Esophagus muscularis mucosa (tissue), 4 donors: Measurements from ENCODE around the gene FAM186B. TPM values are rescaled to one million over a fixed set of nuclear protein-coding genes. Genes with fewer than 3 reads are reported as not detected.
A peak's percentile ranks its signal among the peaks of the same experiment; 100 is the strongest.

Experiments used
- DNase-seq: peaks from one replicate; pipeline ENCODE4 v3.0.0-alpha.2; 2017; ENCODE audit errors: extremely low spot score
- H3K27ac ChIP-seq, 4 donors: fragments of 200-600 bp; sonication (generic); replicated peaks in 1 of 4; 1 replicate in 3 of 4; 2 replicates in 1 of 4; pipeline ENCODE4 v1.5.1; 2016 to 2019; ENCODE audit warnings: mild to moderate bottlenecking in 1 of 4
- H3K27me3 ChIP-seq, 4 donors: fragments of 200-600 bp; sonication (generic); one replicate each; pipeline versions ENCODE4 v1.5.1 to v1.6.0; 2016 to 2019
- H3K36me3 ChIP-seq, 4 donors: fragments of 200-600 bp; sonication (generic); one replicate each; pipeline ENCODE4 v1.5.1; 2016 to 2019
- H3K4me1 ChIP-seq, 4 donors: fragments of 200-600 bp; sonication (generic); one replicate each; pipeline ENCODE4 v1.5.1; 2016 to 2019
- H3K4me3 ChIP-seq, 4 donors: fragments of 200-600 bp; sonication (generic); 1 replicate in 2 of 4; 2 replicates in 2 of 4; pipeline ENCODE4 v1.5.1; 2016 to 2019; ENCODE audit warnings: mild to moderate bottlenecking in 4 of 4, moderate library complexity in 1 of 4
- H3K9me3 ChIP-seq, 4 donors: fragments of 200-600 bp; sonication (generic); 1 replicate in 3 of 4; 2 replicates in 1 of 4; pipeline ENCODE4 v1.5.1; 2016 to 2019
- EP300 ChIP-seq: sonication (generic); formaldehyde crosslinking; IDR thresholded peaks from one replicate; pipeline ENCODE4 v1.6.1; 2017; ENCODE audit warnings: antibody characterized with exemption
- POLR2A ChIP-seq: fragments of 450-650 bp; IDR thresholded peaks from one replicate; pipeline ENCODE4 v1.6.1; 2017; ENCODE audit warnings: antibody characterized with exemption, moderate library complexity, mild to moderate bottlenecking, low read depth
- POLR2AphosphoS5 ChIP-seq, 2 donors: sonication (generic); formaldehyde crosslinking; IDR thresholded peaks; one replicate each; pipeline ENCODE4 v1.6.1; 2017; ENCODE audit warnings: antibody characterized with exemption in 2 of 2
- WGBS: methylation state at CpG from one replicate; pipeline ENCODE4 v1.1.5; 2018; 5-methylcytosine and 5-hydroxymethylcytosine counted together
- intact Hi-C: fragments of 100-400 bp; cut with DNase I; formaldehyde crosslinking; loops from one replicate; pipeline ENCODE4 v1.15.1; 2023
- total RNA-seq, 4 donors: library from RNA; depleted of rRNA; stranded (reverse); fragments of >200 nt; gene quantifications; one replicate each; pipeline versions ENCODE4 v1.1.0 to v1.2.1, GENCODE V29; 2016
- TF ChIP-seq, protein P1 (sequence below), 3 experiments: fragments of 200-600 bp in 2 of 3; fragments of 450-650 bp in 1 of 3; sonication (generic) in 2 of 3; IDR thresholded peaks; one replicate each; pipeline ENCODE4 v1.5.1; 2017 to 2019; ENCODE audit warnings: antibody characterized with exemption in 3 of 3, mild to moderate bottlenecking in 2 of 3, moderate library complexity in 1 of 3

Gene FAM186B
- total RNA-seq, 4 donors from 2014 or later = under 0.01 to 0.46 (median 0.21) TPM

DNA sequence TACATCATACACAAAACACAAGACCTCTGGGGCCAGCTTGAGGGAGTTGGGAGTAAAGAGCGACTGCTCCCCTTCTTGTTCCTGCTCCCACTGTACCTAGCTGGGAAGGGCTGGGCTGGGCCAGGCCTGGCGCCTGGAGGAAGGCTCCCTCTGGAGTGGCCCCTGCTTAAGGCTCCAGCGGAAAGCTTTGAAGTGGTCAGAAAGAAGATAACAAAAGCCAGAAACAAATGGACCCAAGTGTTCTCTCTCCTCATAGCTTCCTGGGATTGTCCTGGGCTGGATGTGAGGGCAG is 43.2 kb upstream of the FAM186B start:
- Histone ChIP-seq H3K36me3 (peaks cover 12 to 95% (median 90%) of the 10 kb centered on the region in 4 donors), H3K4me3 (no peak overlapping the region), H3K9me3 (no peaks in the 10 kb centered on the region), H3K4me1 (peaks cover 29 to 45% (median 37%) of the 10 kb centered on the region in 4 donors), H3K27ac (no peak overlapping the region), H3K27me3 (no peaks in the 10 kb centered on the region)
- intact Hi-C loops = no loop called here
- DNase-seq = no peak
- TF ChIP-seq, protein P1, sequence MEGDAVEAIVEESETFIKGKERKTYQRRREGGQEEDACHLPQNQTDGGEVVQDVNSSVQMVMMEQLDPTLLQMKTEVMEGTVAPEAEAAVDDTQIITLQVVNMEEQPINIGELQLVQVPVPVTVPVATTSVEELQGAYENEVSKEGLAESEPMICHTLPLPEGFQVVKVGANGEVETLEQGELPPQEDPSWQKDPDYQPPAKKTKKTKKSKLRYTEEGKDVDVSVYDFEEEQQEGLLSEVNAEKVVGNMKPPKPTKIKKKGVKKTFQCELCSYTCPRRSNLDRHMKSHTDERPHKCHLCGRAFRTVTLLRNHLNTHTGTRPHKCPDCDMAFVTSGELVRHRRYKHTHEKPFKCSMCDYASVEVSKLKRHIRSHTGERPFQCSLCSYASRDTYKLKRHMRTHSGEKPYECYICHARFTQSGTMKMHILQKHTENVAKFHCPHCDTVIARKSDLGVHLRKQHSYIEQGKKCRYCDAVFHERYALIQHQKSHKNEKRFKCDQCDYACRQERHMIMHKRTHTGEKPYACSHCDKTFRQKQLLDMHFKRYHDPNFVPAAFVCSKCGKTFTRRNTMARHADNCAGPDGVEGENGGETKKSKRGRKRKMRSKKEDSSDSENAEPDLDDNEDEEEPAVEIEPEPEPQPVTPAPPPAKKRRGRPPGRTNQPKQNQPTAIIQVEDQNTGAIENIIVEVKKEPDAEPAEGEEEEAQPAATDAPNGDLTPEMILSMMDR (IDR thresholded peaks at IDR 0.05) = no peak
- no peak for TF ChIP-seq POLR2AphosphoS5 (IDR thresholded peaks at IDR 0.05)
- no peak for TF ChIP-seq EP300
- TF ChIP-seq POLR2A = no peak
- 75% methylated on average over 3 of the region's 3 CpGs for WGBS

DNA sequence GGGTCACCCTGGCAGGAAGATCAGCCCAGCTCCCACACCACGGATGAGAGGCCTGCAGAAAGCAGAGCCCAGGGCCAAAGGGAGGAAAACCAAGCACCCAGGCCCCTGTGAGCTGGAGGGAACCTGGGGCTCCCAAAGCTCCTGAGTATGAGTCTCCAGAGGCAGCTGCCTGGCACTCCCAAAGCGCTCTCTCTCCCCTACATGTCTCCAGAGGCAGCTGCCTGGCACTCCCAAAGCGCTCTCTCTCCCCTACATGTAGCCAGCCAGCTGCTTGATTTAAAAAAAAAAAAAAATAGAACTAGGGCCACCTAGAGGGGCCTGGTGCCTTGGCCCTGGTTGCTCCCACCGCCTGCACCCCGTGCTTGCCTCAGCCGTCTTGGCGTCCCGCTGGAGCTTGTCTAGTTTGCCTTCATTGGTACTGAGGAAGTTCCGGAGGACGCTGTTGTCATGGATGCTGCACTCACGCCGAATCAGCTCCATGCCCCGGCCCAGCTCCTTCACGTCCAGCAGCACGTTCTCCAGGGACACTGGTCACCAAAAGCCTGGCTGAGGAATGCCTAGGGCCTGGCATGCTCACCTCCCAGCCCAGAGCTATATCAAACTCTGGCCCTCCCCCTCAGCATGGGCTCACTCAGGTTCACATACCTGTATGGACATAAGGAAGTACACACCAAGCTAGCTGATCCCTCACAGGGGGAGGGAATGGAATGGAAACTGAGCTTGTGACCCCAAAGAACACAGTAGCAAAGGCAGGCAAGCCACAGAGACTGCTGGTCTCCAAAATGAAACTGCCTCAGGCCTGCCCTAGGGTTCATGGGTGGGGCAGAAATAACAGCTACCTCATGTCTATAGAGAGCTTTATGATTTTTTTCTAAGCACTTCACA is 42.6 kb upstream of the FAM186B start:
- H3K9me3 ChIP-seq = no peaks in the 10 kb centered on the region
- intact Hi-C loops = no loop called here
- H3K27ac ChIP-seq = peak overlapping the region in 3 of 4 donors; percentile 20 to 53 (median 51)
- TF ChIP-seq POLR2A (no peak), EP300 (no peak), POLR2AphosphoS5 (IDR thresholded peaks at IDR 0.05) (no peak)
- TF ChIP-seq, protein P1 (IDR thresholded peaks at IDR 0.05) = no peak
- no peaks in the 10 kb centered on the region for H3K27me3 ChIP-seq
- 83% methylated on average over 15 of the region's 15 CpGs for WGBS
- DNase-seq = no peak
- H3K4me1 ChIP-seq = peaks cover 29 to 45% (median 37%) of the 10 kb centered on the region in 4 donors
- peaks cover 13 to 95% (median 90%) of the 10 kb centered on the region in 4 donors for H3K36me3 ChIP-seq
- H3K4me3 ChIP-seq = no peak overlapping the region

DNA sequence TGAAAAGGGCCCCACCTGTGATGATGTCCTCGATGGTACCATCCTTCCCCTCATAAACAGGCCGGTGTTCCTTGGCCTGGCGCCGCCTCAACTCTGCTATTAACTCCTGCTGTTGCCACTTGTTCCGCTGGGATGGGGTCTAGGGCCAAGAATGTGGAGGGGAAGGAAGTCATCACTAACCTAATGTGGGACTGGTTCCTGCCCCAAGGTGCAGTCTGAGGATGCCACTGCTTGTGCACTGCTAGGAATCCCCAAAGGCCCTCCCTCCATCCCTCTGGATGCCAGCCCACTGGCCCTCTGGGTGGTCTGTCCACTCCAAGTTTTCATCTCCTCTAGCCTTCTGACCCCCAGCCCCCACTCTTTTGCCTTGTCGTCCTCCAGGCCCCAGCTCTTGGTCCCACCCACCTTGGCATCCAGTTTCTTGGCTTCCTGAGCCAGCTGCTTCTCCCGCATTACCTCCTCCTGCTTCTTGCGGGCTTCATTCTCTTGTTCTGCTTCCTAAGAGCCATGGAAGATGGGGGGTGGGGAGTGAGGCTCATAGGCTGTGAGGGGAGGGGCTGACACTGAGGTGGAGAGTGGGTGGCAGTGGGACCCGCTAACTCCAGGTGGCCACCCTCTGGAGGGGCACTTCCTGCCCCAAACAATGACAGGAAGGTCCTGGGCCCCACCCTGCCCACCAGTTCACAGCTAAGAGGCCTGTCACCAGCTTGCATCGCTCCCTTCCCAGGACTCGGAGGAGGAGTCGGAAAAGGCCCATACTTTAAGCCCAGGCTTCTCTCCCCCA is 41.6 kb upstream of the FAM186B start:
- 61% methylated on average over 7 of the region's 12 CpGs for WGBS
- Histone ChIP-seq H3K36me3 (peaks cover 13 to 96% (median 94%) of the 10 kb centered on the region in 4 donors), H3K4me1 (peaks cover 29 to 45% (median 37%) of the 10 kb centered on the region in 4 donors), H3K4me3 (no peak overlapping the region), H3K9me3 (no peaks in the 10 kb centered on the region), H3K27ac (peak overlapping the region in 3 of 4 donors; percentile 13 to 53 (median 51)), H3K27me3 (no peaks in the 10 kb centered on the region)
- intact Hi-C loops = no loop called here
- TF ChIP-seq POLR2A (no peak), EP300 (no peak), POLR2AphosphoS5 (IDR thresholded peaks at IDR 0.05) (no peak)
- TF ChIP-seq, protein P1 (IDR thresholded peaks at IDR 0.05) = no peak
- no peak for DNase-seq

DNA sequence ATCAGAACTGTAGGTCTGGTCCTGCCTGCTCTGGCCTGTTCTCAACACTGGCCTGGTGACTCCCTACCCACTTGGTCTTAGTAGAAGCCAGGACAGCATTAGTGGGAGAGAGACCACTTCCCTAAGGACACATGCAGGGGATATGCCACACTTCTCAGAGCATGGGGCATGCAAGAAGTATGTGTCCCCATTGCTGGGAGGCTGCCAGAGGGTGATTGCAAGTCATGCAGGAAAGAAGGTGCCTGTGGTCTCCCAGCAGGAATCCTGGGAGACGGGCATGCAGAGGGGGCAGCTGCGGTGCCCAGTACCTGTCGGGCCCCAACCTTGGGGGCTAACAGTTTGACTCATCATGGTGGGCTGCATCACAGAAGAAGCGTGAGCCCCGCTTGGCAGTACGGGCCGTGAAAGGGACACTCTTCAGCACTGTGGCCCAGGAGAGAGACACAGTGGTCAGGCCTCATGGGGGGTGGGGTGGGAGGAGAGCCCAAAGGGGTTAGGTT is 40.9 kb upstream of the FAM186B start:
- H3K27ac ChIP-seq = peak overlapping the region in 1 of 4 donors; percentile 51
- DNase-seq = no peak
- peaks cover 29 to 45% (median 37%) of the 10 kb centered on the region in 4 donors for H3K4me1 ChIP-seq
- intact Hi-C loops = no loop called here
- peaks cover 13 to 96% (median 95%) of the 10 kb centered on the region in 4 donors for H3K36me3 ChIP-seq
- H3K27me3 ChIP-seq = no peaks in the 10 kb centered on the region
- H3K4me3 ChIP-seq = no peak overlapping the region
- no peaks in the 10 kb centered on the region for H3K9me3 ChIP-seq
- WGBS = 94% methylated on average over 7 of the region's 7 CpGs
- TF ChIP-seq EP300 = no peak
- TF ChIP-seq POLR2AphosphoS5 (IDR thresholded peaks at IDR 0.05) = no peak
- TF ChIP-seq, protein P1 (IDR thresholded peaks at IDR 0.05) = no peak
- no peak for TF ChIP-seq POLR2A
